Activated T-helper 1 cell treated with anti-CD3 and anti-CD28 coated beads, Interleukin-12 subunit alpha, Interleukin-12 subunit beta, Interleukin-2, Interleukin-4 antibody, amounts not matched to agents 30 ng/mL and 10 ng/mL and 1 ng/mL, durations not matched to agents 14 hours and 24 hours and 36 hours (primary cell): ENCODE results near the gene TIAM2. TPM values are rescaled to one million over a fixed set of nuclear protein-coding genes. Genes with fewer than 3 reads are reported as not detected.
A peak's percentile ranks its signal among the peaks of the same experiment; 100 is the strongest.

Source experiments
- DNase-seq: peaks from one replicate; pipeline ENCODE4 v3.0.0; 2021; ENCODE audit warnings: low spot score
- H3K27ac Mint-ChIP-seq: one replicate; pipeline ENCODE4 v1.8.0; 2021; ENCODE audit warnings: mild to moderate bottlenecking, mixed read lengths
- H3K27me3 Mint-ChIP-seq: one replicate; pipeline ENCODE4 v1.8.0; 2022; ENCODE audit warnings: mild to moderate bottlenecking, moderate library complexity, mixed read lengths; ENCODE audit not compliant: insufficient read depth
- H3K36me3 Mint-ChIP-seq: one replicate; pipeline ENCODE4 v1.8.0; 2021; ENCODE audit warnings: low read depth, mixed read lengths
- H3K4me1 Mint-ChIP-seq: one replicate; pipeline ENCODE4 v1.8.0; 2021; ENCODE audit warnings: low read depth, mixed read lengths
- H3K4me3 Mint-ChIP-seq: one replicate; pipeline ENCODE4 v1.8.0; 2021; ENCODE audit warnings: mild to moderate bottlenecking, moderate library complexity, mixed read lengths
- H3K9me3 Mint-ChIP-seq: one replicate; pipeline ENCODE4 v1.8.0; 2021; ENCODE audit warnings: mixed read lengths
- intact Hi-C: fragments of 100-400 bp; cut with micrococcal nuclease; formaldehyde crosslinking; loops from one replicate; pipeline ENCODE4 v1.15.1; 2024
- total RNA-seq: library from RNA; stranded (reverse); gene quantifications from 2 replicates; pipeline ENCODE4 v1.2.3, GENCODE V29; 2022

Gene TIAM2
- total RNA-seq, 1 donor from 2014 or later: 95.6 TPM

- H3K4me3 Mint-ChIP-seq: no peak overlapping the region
- H3K36me3 Mint-ChIP-seq: peaks cover 36% of the 10 kb centered on the region
These were observed 127.3 kb downstream of the TIAM2 start for GRCh38 chr6:155122199-155122950.

DNA sequence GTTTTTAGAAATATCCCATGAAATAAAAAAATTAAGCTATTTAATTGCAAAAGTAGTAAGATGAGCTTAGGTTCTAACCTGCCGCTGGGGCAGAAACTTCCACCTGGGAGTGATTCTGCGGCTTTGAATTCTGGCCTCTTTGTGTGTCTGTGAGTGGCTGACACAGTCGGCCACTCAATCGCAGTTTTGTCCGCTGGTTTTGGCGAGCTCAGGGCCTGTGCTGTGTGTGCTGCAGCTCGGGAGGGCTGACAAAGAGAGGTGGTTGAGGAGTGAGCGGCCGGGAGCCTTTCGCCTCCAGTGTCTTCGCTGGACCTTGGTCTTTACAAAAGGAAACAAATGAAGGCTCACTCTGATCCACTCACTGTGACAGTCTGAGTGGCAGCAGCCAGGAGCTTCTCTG lies 128.4 kb downstream of the TIAM2 start:
- no peaks in the 10 kb centered on the region for H3K27me3 Mint-ChIP-seq
- intact Hi-C loops: no loop called here
- peaks cover 40% of the 10 kb centered on the region for H3K36me3 Mint-ChIP-seq
- no peak overlapping the region for H3K27ac Mint-ChIP-seq
- peaks cover 40% of the 10 kb centered on the region for H3K4me1 Mint-ChIP-seq
- H3K9me3 Mint-ChIP-seq: no peaks in the 10 kb centered on the region
- DNase-seq: no peak
- H3K4me3 Mint-ChIP-seq: no peak overlapping the region

More at GRCh38 chr6:155122199-155122950, 127.3 kb downstream of the TIAM2 start:
- Mint-ChIP-seq H3K4me1 (peaks cover 38% of the 10 kb centered on the region), H3K27ac (no peak overlapping the region), H3K9me3 (no peaks in the 10 kb centered on the region), H3K27me3 (no peaks in the 10 kb centered on the region)
- intact Hi-C loops: no loop called here
- DNase-seq: no peak

GRCh38 chr6:155125906-155126305 lies 130.8 kb downstream of the TIAM2 start:
- H3K4me3 Mint-ChIP-seq: no peak overlapping the region
- peaks cover 56% of the 10 kb centered on the region for H3K4me1 Mint-ChIP-seq
- intact Hi-C loops: loop anchor here (2.0 to 5.0 kb wide), 2 partner anchors 129 to 197 kb away; partner anchors contain the start of gene TIAM2
- H3K27me3 Mint-ChIP-seq: no peaks in the 10 kb centered on the region
- no peaks in the 10 kb centered on the region for H3K9me3 Mint-ChIP-seq
- peak overlapping the region; percentile 78 for H3K27ac Mint-ChIP-seq
- peaks cover 46% of the 10 kb centered on the region for H3K36me3 Mint-ChIP-seq
- no peak for DNase-seq

GRCh38 chr6:155126727-155127439 lies 131.8 kb downstream of the TIAM2 start:
- intact Hi-C loops: loop anchor here (1.0 to 5.0 kb wide), 3 partner anchors 21 to 198 kb away; partner anchors contain the start of gene TIAM2
- peaks cover 51% of the 10 kb centered on the region for H3K4me1 Mint-ChIP-seq

DNA sequence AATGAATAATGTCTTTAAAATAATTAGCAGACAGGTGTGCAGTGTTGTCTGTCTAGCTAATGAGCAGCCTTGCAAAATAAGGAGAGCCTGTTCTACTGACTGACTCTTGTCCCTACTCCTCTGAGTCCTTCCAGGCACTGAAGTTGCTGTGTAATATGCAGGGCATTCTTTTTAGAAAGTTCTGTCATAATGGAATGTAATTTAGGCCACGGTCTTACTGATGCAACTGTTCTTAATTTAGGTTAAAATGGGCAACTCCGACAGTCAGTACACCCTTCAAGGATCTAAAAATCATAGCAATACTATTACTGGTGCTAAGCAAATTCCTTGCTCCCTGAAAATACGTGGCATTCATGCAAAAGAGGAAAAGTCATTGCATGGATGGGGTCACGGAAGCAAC lies 133.9 kb downstream of the TIAM2 start:
- no peak for DNase-seq
- Mint-ChIP-seq H3K9me3 (no peaks in the 10 kb centered on the region), H3K4me3 (no peak overlapping the region), H3K36me3 (peaks cover 46% of the 10 kb centered on the region), H3K27me3 (no peaks in the 10 kb centered on the region), H3K27ac (no peak overlapping the region), H3K4me1 (peaks cover 48% of the 10 kb centered on the region)
- intact Hi-C loops: loop anchor here (5.0 kb wide), 1 partner anchor 132 kb away; the partner anchor contains the start of gene TIAM2

More at GRCh38 chr6:155126727-155127439, 131.8 kb downstream of the TIAM2 start:
- Mint-ChIP-seq H3K36me3 (peaks cover 44% of the 10 kb centered on the region), H3K27ac (peak overlapping the region; percentile 92), H3K4me3 (peak overlapping the region; percentile 60), H3K9me3 (no peaks in the 10 kb centered on the region), H3K27me3 (no peaks in the 10 kb centered on the region)
- DNase-seq: no peak

DNA sequence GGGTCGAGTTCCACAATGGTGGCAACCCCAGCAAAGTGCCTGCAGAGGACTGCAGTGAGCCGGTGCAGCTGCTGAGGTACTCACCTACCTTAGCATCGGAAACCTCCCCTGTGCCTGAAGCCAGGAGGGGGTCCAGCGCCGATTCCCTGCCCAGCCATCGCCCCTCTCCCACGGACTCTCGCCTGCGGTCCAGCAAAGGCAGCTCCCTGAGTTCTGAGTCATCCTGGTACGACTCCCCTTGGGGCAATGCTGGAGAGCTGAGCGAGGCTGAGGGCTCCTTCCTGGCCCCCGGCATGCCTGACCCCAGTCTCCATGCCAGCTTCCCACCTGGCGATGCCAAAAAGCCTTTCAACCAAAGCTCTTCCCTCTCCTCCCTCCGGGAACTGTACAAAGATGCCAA lies 134.6 kb downstream of the TIAM2 start:
- Mint-ChIP-seq H3K4me1 (peaks cover 53% of the 10 kb centered on the region), H3K36me3 (peaks cover 50% of the 10 kb centered on the region), H3K4me3 (no peak overlapping the region), H3K9me3 (no peaks in the 10 kb centered on the region), H3K27ac (peak overlapping the region; percentile 92), H3K27me3 (no peaks in the 10 kb centered on the region)
- intact Hi-C loops: loop anchor here (1.0 to 5.0 kb wide), 6 partner anchors 13 to 132 kb away; partner anchors contain the start of gene TIAM2
- DNase-seq: no peak

DNA sequence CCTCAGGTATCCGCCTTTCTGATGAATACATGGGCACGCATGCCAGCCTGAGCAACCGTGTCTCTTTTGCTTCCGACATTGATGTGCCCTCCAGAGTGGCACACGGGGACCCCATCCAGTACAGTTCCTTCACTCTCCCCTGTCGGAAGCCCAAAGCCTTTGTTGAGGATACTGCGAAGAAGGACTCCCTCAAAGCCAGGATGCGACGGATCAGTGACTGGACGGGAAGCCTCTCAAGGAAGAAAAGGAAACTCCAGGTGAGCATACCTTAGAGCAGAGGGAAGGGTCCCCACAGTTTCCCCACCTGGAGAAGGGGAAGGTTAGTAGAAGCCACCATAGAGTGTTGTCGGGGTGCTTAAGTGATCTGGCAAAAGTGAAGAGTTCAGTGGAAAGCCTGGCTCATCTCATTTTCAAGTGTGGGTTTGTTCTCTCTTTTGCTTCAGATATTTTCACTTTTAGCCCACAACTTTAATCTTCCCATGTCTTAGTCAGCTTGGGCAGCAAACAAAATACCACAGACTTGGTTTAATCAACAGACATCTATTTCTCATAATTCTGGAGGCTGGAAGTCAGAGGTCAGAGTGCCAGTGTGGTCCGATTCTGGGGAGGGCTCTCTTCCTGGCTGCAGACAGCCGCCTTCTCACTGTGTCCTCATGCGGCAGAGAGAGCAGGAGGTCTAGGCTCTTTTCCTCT lies 135.2 kb downstream of the TIAM2 start:
- Mint-ChIP-seq H3K36me3 (peaks cover 50% of the 10 kb centered on the region), H3K9me3 (no peaks in the 10 kb centered on the region), H3K4me3 (peak overlapping the region; percentile 6), H3K27me3 (no peaks in the 10 kb centered on the region), H3K4me1 (peaks cover 53% of the 10 kb centered on the region), H3K27ac (peak overlapping the region; percentile 92)
- DNase-seq: no peak
- intact Hi-C loops: loop anchor here (1.0 kb wide), 5 partner anchors 14 to 94 kb away; no protein-coding TSS in a partner anchor

DNA sequence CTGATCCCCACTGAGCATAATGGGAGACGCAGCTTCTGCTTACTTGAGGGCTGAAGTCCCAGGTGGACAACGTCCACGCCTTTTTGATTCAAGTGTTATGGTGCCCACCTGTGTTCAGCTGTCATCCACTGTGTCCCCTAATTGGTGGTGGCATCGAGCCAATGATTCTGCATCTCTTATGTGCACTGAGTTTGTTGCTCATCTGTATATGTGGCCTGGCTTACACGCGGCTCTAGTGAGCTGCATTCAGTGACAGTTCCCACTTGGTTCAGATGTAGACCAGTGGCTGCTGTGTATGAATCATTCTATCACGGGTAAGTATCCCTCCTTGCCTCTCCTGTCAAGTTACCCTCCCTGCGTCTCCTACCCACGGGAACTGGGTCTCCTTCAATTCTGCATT lies 137.5 kb downstream of the TIAM2 start:
- Mint-ChIP-seq H3K27me3 (no peaks in the 10 kb centered on the region), H3K4me1 (peaks cover 44% of the 10 kb centered on the region), H3K4me3 (no peak overlapping the region), H3K9me3 (no peaks in the 10 kb centered on the region), H3K36me3 (peaks cover 53% of the 10 kb centered on the region), H3K27ac (peak overlapping the region; percentile 24)
- intact Hi-C loops: no loop called here
- DNase-seq: no peak

GRCh38 chr6:155141002-155141401 lies 145.9 kb downstream of the TIAM2 start:
- DNase-seq: no peak
- H3K36me3 Mint-ChIP-seq: peaks cover 70% of the 10 kb centered on the region
- no peak overlapping the region for H3K27ac Mint-ChIP-seq
- H3K9me3 Mint-ChIP-seq: peaks cover 7% of the 10 kb centered on the region
- H3K4me3 Mint-ChIP-seq: no peak overlapping the region
- H3K27me3 Mint-ChIP-seq: no peaks in the 10 kb centered on the region
- peaks cover 62% of the 10 kb centered on the region for H3K4me1 Mint-ChIP-seq
- intact Hi-C loops: no loop called here

DNA sequence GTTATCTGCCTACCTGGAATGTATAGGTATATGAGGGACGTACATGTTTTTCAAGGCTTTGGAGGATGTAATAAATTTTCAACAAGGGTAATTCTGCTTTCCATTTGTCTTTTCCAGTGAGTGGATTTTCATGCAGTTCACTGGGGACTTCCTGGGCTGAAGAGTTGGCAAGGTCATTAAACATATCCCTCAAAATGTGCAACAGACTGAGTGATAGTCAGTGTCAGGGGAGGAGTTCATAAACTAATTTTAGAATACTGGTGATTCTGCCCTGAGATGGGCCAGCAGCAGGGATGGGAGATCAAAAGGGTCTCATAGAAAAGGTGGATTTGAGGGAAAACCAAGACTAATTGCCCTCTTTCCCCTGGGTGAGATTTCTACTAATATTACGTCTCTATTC lies 146.4 kb downstream of the TIAM2 start:
- no peak for DNase-seq
- H3K36me3 Mint-ChIP-seq: peaks cover 72% of the 10 kb centered on the region
- H3K4me1 Mint-ChIP-seq: peaks cover 64% of the 10 kb centered on the region
- no peak overlapping the region for H3K4me3 Mint-ChIP-seq
- H3K27ac Mint-ChIP-seq: peak overlapping the region; percentile 3
- peaks cover 7% of the 10 kb centered on the region for H3K9me3 Mint-ChIP-seq
- intact Hi-C loops: no loop called here
- no peaks in the 10 kb centered on the region for H3K27me3 Mint-ChIP-seq

DNA sequence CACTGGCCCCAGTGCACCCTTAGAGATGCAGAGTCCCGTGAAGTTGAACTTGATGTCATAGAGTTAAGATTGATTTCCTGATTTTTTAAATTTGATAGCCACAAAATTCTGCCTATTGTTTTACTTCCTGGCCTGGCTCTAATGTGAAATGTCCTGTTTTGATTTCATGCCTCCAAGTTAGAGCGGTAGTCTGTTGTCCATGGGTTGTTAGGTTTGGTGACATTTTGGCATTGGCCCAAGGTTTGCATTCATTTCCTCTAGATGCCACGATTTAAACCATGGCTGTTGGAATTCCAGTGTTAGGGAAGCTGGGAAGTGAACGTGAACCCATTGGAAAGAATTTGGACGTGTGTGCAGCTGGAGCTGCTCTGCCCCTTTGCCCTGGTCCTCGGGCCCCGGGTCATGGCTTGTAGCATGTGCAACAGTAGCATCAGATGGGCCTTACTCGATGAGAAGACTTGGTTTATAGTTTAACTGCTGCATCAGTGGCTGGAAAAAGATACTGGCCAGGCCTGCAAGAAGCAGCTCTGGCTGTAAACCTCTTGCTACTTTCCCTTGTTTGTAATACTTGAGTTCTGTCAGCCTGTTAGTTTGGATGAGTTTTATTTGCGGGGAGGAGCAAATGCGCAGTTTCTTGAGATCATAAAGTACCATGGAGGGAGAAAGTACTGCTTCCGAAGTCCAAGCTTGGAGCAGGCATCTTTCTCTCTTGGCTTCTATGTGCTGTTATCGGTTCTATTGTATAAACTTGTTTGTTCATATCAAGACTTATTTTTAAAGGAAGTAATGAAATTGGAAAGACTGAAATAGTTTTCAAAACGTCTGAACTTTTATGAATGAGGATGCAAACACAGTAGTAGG lies 147.3 kb downstream of the TIAM2 start:
- Mint-ChIP-seq H3K4me1 (peaks cover 60% of the 10 kb centered on the region), H3K4me3 (peak overlapping the region; percentile 73), H3K9me3 (peaks cover 7% of the 10 kb centered on the region), H3K27me3 (no peaks in the 10 kb centered on the region), H3K27ac (peak overlapping the region; percentile 85), H3K36me3 (peaks cover 63% of the 10 kb centered on the region)
- intact Hi-C loops: loop anchor here (1.0 kb wide), 1 partner anchor 92 kb away; no protein-coding TSS in a partner anchor
- DNase-seq: no peak
